Astrocyte (in vitro differentiated cells and primary cell): ENCODE measurements around the gene PPP6R1.

Experiments
- EZH2 ChIP-seq: IDR thresholded peaks from 2 replicates; pipeline ENCODE4 v1.6.1; 2012; ENCODE audit warnings: mild to moderate bottlenecking, low read length, inconsistent platforms; ENCODE audit not compliant: insufficient read depth
- TF ChIP-seq, protein P1 (sequence below): IDR thresholded peaks from 2 replicates; pipeline ENCODE4 v1.5.1; 2011; ENCODE audit warnings: low read depth, mild to moderate bottlenecking, inconsistent platforms, low read length, moderate library complexity; ENCODE audit not compliant: insufficient read depth

DNA sequence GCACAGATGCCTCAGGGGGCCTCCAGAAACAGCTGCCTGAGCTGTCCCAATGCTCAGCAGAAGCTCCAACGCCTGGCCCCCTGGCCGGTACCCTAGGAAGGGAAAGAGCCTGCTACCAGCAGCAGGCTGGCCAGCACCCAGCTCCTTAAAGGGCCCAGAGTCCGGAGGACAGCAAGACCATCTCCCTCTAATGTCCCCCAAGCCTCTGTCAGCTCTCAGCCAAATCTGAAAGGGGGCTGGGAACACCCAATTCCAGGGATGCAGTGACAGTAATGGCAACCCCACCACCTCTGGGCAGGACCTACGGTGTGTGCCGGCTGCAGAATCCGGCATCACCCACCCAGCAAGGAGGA lies 4.2 kb downstream of the PPP6R1 start:
- TF ChIP-seq, protein P1, sequence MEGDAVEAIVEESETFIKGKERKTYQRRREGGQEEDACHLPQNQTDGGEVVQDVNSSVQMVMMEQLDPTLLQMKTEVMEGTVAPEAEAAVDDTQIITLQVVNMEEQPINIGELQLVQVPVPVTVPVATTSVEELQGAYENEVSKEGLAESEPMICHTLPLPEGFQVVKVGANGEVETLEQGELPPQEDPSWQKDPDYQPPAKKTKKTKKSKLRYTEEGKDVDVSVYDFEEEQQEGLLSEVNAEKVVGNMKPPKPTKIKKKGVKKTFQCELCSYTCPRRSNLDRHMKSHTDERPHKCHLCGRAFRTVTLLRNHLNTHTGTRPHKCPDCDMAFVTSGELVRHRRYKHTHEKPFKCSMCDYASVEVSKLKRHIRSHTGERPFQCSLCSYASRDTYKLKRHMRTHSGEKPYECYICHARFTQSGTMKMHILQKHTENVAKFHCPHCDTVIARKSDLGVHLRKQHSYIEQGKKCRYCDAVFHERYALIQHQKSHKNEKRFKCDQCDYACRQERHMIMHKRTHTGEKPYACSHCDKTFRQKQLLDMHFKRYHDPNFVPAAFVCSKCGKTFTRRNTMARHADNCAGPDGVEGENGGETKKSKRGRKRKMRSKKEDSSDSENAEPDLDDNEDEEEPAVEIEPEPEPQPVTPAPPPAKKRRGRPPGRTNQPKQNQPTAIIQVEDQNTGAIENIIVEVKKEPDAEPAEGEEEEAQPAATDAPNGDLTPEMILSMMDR, result no peak
- TF ChIP-seq EZH2, result no peak
